HG03521 (cell line): Measurements from ENCODE around the gene UPK3BL2.
"Not testable (repeated sequence)": the region's sequence is repeated elsewhere in the genome, so short reads cannot be mapped to it uniquely, and the experiment has no call there.

Source experiments
- ATAC-seq: cut with Tn5 transposase; IDR thresholded peaks from one replicate; pipeline ENCODE4 v1.9.1; 2021; ENCODE audit warnings: mild to moderate bottlenecking, moderate library complexity; ENCODE audit not compliant: unreplicated experiment

UPK3BL2 gene

DNA sequence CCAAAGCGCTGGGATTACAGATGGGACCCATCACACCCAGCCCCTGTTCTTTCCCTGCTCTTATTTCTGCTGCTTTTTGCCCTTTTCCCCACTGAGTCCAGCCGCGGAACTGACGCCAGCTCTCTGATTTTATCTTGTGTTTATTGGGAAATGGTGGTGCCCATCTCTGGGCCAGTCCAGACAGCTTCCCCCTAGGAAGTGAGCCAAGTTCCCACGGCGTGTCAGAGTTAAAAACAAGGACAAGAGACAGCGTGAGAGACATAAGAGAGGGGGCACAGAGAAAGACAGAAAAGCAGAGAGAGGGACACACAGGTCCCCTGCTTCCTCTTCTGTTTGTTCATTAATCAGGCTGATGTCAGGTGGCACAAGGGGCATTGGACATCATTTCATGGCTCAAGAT, 11.9 kb downstream of the UPK3BL2 start:
- ATAC-seq, result not testable (repeated sequence)

DNA sequence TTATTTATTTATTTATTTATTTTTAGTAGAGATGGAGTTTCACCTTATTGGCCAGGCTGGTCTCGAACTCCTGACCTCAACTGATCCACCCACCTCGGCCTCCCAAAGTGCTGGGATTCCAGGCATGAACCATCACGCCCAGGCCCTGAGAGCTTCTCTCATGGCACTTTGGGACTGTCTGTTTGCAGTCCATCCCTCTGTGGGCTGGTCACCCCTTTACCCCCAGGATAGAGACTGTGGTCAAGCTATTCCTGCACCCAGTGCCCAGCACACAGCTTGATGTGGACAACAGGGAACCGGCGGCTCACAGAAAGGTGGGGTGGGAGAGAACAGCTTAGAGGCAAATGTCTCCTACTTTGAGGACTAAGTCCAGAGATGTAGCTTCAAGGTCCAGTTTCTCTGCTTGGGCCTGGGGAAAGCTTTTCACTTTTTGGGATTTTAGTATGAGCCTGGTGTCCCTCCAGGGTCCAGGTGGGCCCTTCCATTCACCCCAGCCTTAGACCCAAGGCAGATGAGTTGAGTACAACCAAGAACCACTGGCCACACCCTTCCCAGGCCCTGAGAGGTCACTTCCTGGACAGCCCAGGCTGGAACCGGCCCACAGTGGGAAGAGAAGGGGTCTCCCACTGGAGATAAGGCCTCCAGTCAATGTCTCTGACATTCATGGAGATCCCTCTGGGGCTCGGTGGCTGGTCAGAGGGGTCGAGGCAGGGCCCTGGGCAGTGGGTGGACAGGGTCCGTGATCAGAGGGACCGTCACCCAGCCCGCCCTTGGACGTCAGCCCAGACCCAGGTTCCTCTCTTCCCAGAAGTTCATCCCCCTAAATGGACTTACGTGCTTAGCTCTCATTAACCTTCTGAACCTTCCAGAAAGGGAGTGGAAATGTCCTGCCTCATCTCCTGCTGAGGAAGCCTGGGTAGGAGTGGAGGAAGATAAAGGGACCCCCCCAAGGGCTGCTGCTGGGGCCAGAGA, 15.4 kb downstream of the UPK3BL2 start:
- not testable (repeated sequence) for ATAC-seq

DNA sequence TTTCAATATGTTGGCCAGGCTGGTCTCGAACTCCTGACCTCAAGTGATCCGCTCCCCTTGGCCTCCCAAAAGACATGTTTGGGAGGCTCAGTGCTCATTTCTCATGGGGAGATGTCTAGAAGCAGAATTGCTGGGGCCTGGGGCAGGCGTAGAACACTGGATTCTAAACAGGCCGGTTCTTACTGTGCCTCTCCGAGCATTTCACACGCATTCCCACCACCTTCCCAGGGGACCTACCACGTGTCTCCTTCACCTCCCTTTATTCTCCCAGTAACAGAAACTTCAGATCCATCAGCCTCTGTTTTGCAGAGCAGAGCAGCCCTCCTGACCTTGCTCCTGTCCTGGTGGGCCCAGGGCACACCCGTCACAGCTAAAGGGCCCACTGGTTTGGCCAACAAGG, 16.3 kb downstream of the UPK3BL2 start:
- not testable (repeated sequence) for ATAC-seq

DNA sequence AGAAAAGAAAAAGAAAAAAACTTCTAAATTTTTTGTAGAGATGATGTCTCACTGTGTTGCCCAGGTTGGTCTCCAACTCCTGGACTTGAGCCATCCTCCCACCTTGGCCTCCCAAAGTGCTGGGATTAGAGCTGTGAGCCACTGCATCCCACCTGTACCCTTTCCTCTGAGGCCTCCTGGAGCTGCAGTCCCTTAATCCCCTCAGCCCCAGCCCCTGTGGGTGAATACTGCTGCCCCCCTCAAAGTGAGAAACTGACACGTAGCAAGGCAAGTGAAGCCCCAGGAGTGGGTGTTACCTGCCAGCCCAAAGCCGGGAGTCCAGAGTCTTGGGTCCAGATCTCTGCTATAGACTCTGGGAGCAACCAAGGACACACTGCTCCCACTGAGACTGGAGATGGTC, 18.7 kb downstream of the UPK3BL2 start:
- ATAC-seq, result not testable (repeated sequence)

DNA sequence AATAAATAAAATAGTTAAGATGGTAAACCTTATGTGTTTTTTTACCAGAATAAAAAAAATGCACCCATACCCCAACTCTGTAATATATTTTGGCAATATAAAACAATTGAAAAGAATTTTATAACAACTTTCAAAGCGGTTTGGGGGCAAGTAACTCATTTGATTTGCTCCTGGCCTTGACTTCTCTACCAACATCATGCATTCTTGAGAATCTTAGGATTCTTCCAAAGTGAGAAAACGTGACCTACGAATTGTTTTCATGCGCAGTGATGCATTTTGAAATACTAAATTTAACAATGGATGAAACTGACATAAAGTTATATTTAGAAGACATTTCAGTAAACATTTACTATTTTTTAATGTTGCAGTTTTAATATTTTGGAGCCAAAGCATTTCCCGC, 22.7 kb downstream of the UPK3BL2 start:
- ATAC-seq, result not testable (repeated sequence)

DNA sequence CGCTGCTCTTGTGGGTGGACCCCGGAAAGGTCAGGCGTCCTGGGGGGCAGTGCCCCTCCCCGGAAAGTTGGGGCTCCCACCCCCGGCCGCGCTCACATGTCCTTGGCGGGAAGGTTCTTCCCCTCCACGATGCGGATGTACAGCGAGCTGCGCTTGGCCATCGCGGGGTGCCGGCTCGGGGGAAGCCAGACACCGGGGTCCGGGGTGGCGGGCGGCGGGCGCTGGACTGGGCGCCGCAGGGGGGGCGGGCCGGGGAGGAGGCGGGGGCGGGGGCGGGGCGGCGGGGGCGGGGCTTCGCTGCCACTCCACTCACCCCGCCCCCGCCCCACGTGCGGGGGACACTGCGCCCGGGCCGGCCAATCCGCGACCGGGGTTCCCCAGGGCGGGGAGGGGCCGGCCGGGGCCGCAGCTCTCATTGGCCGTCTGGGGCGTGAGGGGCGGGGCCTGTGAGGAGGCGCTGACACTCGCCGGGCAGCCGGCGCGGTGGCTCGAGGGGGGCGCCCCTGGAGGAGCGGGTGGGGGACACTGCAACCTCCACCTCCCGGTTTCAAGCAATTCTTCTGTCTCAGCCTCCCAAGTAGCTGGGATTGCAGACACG, 25.8 kb downstream of the UPK3BL2 start, which contains the start of gene RASA4B:
Gene RASA4B (minus strand): TSS at position 228 of the 598 bp plus-strand sequence. CDS start 67 bp downstream, at position 161.
- ATAC-seq, result peak; percentile 88

DNA sequence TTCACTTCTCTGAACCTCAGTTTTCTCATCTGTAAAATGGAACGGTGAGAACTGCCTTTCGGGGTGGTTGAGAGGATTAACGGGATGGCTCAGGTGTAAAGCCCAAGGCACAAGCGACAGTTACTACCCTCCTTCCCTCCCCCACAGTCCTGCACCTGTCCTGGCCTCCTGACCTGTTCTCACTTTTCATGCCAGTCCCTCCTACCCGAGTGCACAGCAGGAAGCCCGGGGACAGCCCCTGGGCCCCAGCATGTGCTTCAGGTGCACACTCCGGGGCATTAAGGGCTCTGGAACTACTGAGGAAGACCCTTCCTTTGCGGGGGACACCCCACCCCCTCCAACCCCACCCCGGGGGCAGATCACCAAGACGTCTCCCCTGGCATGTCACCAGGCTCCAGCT, 26.5 kb downstream of the UPK3BL2 start:
- not testable (repeated sequence) for ATAC-seq

DNA sequence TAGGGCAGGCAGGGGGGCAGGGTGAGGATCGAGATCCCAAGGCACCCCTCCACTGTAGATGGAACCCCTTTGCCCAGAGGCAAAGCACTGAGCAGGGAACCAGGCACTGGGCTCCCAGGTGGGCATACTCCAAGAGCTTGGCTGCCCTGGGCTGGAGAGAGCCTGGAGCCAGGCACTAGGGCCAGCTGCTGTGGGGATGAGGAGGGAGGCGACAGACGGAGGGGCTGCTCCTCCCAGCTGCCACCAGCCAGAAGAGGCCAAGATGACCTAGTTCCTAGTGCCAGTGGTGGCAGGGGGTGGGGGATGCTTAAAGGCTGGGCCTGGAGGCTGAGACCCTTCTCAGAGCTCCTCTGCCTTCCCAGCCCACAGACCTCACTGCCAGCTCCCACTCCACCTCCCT, 27.6 kb downstream of the UPK3BL2 start:
- not testable (repeated sequence) for ATAC-seq

DNA sequence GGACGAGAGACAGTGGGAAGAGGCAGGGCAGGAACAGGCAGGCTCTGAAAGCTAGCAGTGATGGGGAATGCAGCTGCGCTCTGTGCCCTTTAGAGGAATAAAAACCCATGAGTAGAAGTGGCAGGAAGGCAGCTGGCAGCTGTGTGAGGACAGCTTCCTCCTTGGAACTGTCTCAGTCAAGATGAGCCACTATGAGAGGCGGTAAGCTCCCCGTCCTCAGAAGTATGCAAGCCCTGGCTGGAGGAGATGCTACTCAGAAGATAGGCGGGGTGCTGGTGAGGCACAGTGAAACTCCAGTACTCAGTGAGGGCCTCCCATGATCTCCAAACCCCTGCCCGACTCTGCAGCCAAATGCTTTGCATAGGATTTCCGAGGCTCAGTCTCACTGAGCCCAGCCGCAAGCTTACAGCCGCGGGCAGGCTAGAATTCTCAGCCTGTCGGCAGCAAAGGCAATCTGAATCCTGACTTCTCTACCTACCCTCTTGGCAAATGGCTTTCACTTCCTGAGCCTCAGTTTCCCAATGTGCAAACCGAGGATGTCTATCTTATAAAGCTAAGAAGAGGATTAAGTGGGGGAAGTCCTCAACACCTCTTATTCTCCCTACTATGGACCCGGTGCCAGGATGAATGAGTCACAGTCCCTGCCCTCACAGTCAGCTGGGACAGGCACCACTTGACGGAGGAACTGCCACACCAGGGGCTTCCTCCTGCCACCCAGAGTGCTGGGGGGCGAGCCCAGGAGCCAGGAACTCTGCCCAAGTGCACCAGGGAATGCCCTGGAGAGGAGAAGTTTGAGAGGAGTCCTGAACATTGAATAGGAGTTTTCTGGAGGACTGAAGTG, 28.4 kb downstream of the UPK3BL2 start:
- peak; percentile 51 for ATAC-seq

DNA sequence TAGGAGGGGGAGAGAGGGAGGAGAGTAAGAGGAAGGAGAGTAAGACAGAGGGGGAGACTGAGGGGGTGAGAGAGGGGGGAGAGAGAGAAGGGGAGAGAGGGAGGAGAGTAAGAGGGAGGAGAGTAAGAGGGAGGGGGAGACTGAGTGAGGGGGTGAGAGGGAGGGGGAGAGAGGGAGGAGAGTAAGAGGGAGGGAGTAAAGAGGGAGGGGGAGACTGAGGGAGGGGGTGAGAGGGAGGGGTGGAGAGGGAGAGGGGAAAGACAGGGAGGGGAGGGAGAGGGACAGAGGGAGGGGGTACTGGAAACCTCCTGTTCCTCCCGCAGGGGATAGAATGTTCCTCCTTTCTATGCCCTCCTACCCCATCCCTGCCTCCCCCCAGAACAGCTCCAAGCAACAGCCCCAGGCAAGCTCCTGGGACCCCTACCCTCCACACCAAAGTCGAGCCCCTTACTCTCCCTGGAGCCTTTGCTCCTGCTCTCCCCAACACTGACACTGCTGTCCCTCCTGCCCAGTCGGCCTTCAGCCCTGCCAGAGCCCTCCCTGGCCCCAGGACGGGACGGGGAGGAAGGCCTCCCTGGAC, 30.8 kb downstream of the UPK3BL2 start:
- ATAC-seq, result not testable (repeated sequence)

DNA sequence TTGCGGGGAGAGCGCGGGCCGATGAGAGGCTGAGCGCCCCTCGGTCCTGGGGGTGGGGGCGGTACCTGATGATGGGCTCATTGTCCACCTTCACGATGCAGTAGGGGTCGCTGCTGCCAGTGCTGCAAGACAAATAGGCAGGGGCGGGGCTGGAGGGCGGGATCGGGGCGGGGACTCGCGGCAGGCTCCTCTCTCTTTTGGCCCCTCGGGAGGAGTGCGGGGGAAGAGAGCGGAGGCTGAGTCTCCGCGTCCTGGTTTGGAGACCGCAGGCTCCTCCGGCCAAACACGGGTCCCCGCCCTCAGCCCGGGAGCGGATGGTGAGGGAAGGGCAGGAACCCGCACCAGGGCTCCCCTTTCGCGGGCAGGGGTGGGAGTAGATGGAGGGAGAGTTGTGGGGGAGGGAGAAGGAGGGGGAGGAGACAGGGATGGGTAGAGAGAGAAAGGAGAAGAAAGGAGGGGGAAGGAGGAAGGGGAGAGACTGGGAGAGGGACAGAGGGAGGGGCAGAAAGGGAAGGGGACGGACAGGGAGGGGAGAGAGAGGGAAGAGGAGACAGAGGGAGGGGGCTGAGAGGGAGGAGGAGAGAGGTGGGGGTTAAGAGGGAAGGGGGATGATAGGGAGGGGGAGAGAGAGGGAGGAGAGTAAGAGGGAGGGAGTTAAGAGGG, 31.5 kb downstream of the UPK3BL2 start:
- ATAC-seq, result peak; percentile 41

DNA sequence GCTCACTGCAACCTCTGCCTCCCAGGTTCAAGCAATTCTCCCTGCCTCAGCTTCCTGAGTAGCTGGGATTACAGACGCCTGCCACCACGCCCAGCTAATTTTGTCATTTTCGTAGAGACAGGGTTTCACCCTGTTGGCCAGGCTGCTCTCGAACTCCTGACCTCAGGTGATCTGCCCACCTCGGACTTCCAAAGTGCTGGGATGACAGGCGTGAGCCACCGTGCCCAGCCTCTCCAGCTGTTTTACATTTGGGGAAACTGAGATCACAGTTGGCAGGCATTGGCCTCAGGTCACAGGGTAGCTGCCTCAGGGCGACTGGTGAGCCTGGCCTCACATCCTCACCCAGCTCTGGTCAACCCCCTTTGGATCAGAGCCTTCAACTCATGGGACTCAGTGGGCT, 32.9 kb downstream of the UPK3BL2 start:
- ATAC-seq, result not testable (repeated sequence)

DNA sequence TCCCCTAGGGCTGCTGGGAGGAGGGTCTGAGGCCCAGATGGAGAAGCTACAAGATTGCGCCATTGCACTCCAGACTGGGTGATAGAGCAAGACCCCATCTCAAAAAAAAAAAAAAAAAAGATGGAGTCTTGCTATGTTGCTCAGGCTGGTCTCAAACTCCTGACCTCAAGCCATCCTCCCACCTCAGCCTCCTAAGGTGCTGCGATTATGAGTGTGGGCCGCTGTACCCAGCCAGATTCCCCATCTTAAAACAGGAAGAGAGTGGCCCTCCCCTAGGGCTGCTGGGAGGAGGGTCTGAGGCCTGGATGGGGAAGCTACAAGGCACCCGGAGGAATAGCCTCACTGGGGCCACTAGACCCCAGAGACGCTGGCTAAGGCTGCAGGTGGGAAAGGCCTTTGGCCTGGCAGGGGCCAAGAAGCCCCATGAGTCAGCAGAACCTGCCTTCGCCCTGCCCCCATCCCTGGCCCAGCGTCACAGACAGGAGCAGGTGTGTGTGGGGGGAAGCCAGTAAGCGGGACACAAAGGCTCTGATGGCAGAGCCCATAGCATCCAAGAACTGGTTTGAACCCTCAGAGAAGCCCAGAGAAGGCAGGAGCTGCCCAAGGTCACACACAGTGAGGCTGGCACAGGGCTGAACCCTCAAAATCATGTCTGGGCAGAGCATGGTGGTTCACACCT, 35.9 kb downstream of the UPK3BL2 start:
- not testable (repeated sequence) for ATAC-seq

DNA sequence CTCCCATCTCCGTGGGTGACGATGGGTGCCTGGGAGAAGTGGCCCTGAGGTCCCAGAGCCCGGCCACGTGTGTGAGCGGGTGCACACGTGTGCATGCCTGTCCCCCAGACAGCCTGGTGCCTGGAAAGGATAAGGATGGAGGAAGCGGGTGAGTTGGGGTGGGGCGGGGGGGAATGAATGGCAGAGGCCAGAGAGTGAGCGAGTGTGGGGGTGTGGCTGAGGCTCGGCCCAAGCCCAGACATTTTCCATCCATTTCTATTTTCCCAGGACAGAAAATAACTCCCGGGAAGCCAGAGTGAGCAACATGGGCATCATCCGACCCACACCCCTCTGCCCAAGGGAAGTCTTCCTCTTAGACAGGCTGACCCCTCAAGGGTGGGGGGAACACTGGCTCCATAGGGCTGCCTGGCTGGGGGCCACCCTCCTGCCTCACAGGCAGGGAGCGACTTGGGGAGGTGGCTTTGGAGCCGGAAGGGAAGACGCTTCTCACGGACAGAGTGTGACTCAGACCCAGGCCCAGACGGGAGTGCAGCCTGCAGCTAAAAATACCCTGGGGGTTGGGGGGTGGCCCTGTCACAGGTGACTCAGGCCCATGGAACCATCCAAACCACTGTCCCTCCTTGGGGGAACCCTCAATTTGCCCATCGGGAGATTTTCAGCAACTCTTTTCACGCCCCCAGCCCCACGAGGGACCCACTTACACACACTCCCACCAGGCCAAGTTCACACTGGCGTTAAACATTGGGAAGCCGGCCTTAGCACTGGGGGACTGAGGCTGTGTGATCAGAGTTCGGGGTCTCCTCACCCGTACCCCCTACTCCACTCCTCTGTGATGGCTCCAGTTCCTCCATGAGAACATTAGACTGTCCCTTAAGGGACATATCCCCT, 38.0 kb downstream of the UPK3BL2 start:
- ATAC-seq, result not testable (repeated sequence)

DNA sequence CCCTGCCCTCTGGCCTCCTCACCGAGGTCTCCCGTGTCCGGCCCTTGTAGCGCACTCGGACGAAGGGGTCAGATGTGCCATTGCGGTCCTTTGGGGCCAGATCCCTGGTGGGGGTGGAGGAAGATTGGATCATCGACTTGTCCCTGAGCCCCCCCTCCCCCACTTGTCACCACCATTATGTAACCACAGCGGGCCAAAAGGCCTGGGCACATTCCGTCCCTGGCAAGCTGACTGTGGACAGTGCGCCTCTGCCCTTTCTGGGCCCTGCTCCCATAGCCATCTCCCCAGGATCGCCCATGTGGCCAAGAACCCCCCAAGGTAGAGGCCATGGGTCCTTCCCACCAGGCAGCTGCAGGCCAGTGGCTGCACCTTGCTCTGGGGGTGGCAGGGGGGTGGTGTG, 40.4 kb downstream of the UPK3BL2 start:
- not testable (repeated sequence) for ATAC-seq

DNA sequence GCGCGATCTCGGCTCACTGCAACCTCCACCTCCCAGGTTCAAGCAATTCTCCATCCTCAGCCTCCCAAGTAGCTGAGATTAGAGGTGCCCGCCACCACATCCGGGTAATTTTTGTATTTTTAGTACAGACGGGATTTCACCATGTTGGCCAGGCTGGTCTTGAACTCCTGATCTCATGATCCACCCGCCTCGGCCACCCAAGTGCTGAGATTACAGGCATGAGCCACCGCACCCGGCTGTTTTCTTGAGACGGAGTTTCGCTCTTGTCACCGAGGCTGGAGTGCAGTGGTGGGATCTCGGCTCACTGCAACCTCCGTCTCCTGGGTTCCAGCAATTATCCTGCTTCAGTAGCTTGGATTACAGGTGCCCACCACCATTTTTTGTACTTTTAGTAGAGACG, 45.2 kb downstream of the UPK3BL2 start:
- ATAC-seq, result not testable (repeated sequence)

DNA sequence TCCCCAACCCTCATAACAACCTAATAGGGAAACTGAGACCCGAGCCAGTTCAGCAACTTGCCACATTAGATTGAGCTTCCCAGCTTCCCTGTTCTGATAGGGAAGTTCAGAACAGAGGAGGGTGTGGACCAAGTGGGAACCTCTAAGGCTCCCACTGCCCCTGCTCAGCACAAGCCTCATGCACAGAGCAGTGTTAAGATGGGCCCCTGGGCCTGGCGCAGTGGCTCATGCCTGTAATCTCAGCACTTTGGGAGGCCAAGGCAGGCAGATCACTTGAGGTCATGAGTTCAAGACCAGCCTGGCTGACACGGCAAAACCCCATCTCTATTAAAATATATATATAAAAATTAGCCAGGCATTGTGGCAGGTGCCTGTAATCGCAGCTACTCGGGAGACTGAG, 46.2 kb downstream of the UPK3BL2 start:
- not testable (repeated sequence) for ATAC-seq

DNA sequence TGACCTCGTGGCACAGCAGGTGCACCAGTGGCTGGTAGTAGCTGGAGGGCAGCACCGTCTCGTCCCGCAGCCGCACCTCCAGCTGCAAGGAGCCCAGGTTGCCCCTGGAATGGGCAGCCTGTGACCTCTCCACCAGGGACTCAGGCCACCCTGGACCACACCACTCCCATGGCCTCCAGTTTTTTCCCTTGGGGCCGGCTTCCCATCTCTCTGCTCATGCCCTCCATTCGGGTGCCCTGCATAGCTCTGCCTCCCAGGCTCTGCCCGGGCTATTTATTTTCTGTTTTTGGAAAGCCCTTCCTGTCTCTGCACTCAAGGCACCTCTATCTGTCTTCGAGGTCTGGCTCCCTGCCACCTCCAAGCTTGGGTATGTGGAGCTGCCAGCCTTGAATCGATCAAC, 46.6 kb downstream of the UPK3BL2 start:
- not testable (repeated sequence) for ATAC-seq
